Parathyroid adenoma (tissue), 2 donors: Measurements from ENCODE around the gene NDUFA13.

Experiments used
- H2AFZ ChIP-seq: fragments of 300-600 bp; sonication (generic); one replicate; pipeline ENCODE4 v1.7.0; 2017; ENCODE audit warnings: antibody characterized with exemption, mild to moderate bottlenecking
- H3K27ac ChIP-seq: fragments of 300-600 bp; sonication (generic); one replicate; pipeline ENCODE4 v1.7.0; 2017
- H3K27me3 ChIP-seq: fragments of 300-600 bp; sonication (generic); one replicate; pipeline ENCODE4 v1.7.0; 2017; ENCODE audit warnings: low read length; ENCODE audit not compliant: control insufficient read depth, insufficient read depth
- H3K36me3 ChIP-seq: fragments of 300-600 bp; sonication (generic); one replicate; pipeline ENCODE4 v1.7.0; 2017; ENCODE audit warnings: low read length; ENCODE audit not compliant: control insufficient read depth, insufficient read depth
- H3K4me1 ChIP-seq: fragments of 300-600 bp; sonication (generic); one replicate; pipeline ENCODE4 v1.7.0; 2017; ENCODE audit warnings: control low read depth
- H3K4me2 ChIP-seq: fragments of 300-600 bp; sonication (generic); one replicate; pipeline ENCODE4 v1.7.0; 2017; ENCODE audit warnings: low read length
- H3K4me3 ChIP-seq: fragments of 300-600 bp; sonication (generic); one replicate; pipeline ENCODE4 v1.7.0; 2017; ENCODE audit warnings: low read depth, low read length
- H3K79me2 ChIP-seq: fragments of 300-600 bp; sonication (generic); one replicate; pipeline ENCODE4 v1.7.0; 2017; ENCODE audit warnings: control low read depth
- H3K9ac ChIP-seq: fragments of 300-600 bp; sonication (generic); one replicate; pipeline ENCODE4 v1.7.0; 2017; ENCODE audit warnings: mild to moderate bottlenecking
- H3K9me3 ChIP-seq: fragments of 300-600 bp; sonication (generic); one replicate; pipeline ENCODE4 v1.7.0; 2017; ENCODE audit warnings: low read length; ENCODE audit not compliant: control insufficient read depth
- CTCF ChIP-seq: fragments of 300-600 bp; sonication (generic); IDR thresholded peaks from one replicate; pipeline ENCODE4 v1.7.0; 2017; ENCODE audit warnings: antibody characterized with exemption, mild to moderate bottlenecking
- donor health status: primary hyperparathyroidism.

NDUFA13 gene

GRCh38 chr19:19543101-19543500 lies 27.1 kb downstream of the NDUFA13 start:
- no peak overlapping the region for H2AFZ ChIP-seq
- no peak overlapping the region for H3K4me2 ChIP-seq
- H3K36me3 ChIP-seq: no peaks in the 10 kb centered on the region
- no peak overlapping the region for H3K27ac ChIP-seq
- H3K4me3 ChIP-seq: no peak overlapping the region
- no peak for TF ChIP-seq CTCF
- no peaks in the 10 kb centered on the region for H3K9me3 ChIP-seq
- H3K79me2 ChIP-seq: no peaks in the 10 kb centered on the region
- no peak overlapping the region for H3K9ac ChIP-seq
- H3K27me3 ChIP-seq: peaks cover 3% of the 10 kb centered on the region
- H3K4me1 ChIP-seq: peaks cover 3% of the 10 kb centered on the region

GRCh38 chr19:19543640-19544039 lies 27.6 kb downstream of the NDUFA13 start:
- peaks cover 3% of the 10 kb centered on the region for H3K27me3 ChIP-seq
- no peak overlapping the region for H3K4me3 ChIP-seq
- no peaks in the 10 kb centered on the region for H3K9me3 ChIP-seq
- H3K79me2 ChIP-seq: no peaks in the 10 kb centered on the region
- H3K27ac ChIP-seq: no peak overlapping the region
- no peaks in the 10 kb centered on the region for H3K36me3 ChIP-seq
- H2AFZ ChIP-seq: no peak overlapping the region
- TF ChIP-seq CTCF: no peak
- no peak overlapping the region for H3K9ac ChIP-seq
- H3K4me1 ChIP-seq: peaks cover 2% of the 10 kb centered on the region
- H3K4me2 ChIP-seq: no peak overlapping the region

GRCh38 chr19:19544257-19544953 lies 28.4 kb downstream of the NDUFA13 start:
- peaks cover 3% of the 10 kb centered on the region for H3K27me3 ChIP-seq
- H3K36me3 ChIP-seq: no peaks in the 10 kb centered on the region
- no peak overlapping the region for H3K9ac ChIP-seq
- no peaks in the 10 kb centered on the region for H3K79me2 ChIP-seq
- no peak overlapping the region for H3K4me3 ChIP-seq
- H2AFZ ChIP-seq: no peak overlapping the region
- no peak overlapping the region for H3K4me2 ChIP-seq
- no peaks in the 10 kb centered on the region for H3K4me1 ChIP-seq
- H3K27ac ChIP-seq: no peak overlapping the region
- no peak for TF ChIP-seq CTCF
- no peaks in the 10 kb centered on the region for H3K9me3 ChIP-seq

GRCh38 chr19:19544954-19545591 lies 29.0 kb downstream of the NDUFA13 start:
- Histone ChIP-seq H3K27me3 (peaks cover 3% of the 10 kb centered on the region), H3K4me3 (no peak overlapping the region)
- TF ChIP-seq CTCF: no peak

GRCh38 chr19:19545707-19546106 lies 29.7 kb downstream of the NDUFA13 start:
- peaks cover 3% of the 10 kb centered on the region for H3K27me3 ChIP-seq
- H3K4me1 ChIP-seq: no peaks in the 10 kb centered on the region
- H3K9me3 ChIP-seq: no peaks in the 10 kb centered on the region
- no peak overlapping the region for H3K27ac ChIP-seq
- no peaks in the 10 kb centered on the region for H3K36me3 ChIP-seq
- no peaks in the 10 kb centered on the region for H3K79me2 ChIP-seq
- no peak overlapping the region for H2AFZ ChIP-seq
- H3K4me2 ChIP-seq: no peak overlapping the region
- no peak overlapping the region for H3K4me3 ChIP-seq
- no peak overlapping the region for H3K9ac ChIP-seq
- no peak for TF ChIP-seq CTCF

More at GRCh38 chr19:19544954-19545591, 29.0 kb downstream of the NDUFA13 start:
- no peaks in the 10 kb centered on the region for H3K4me1 ChIP-seq
- no peak overlapping the region for H3K9ac ChIP-seq
- no peaks in the 10 kb centered on the region for H3K79me2 ChIP-seq
- no peak overlapping the region for H3K27ac ChIP-seq
- no peaks in the 10 kb centered on the region for H3K36me3 ChIP-seq
- H2AFZ ChIP-seq: no peak overlapping the region
- H3K4me2 ChIP-seq: no peak overlapping the region
- H3K9me3 ChIP-seq: no peaks in the 10 kb centered on the region
